ENCODE measurements around the gene CIB1.
"Not testable (repeated sequence)": the region's sequence is repeated elsewhere in the genome, so short reads cannot be mapped to it uniquely, and the experiment has no call there.

The CIB1 gene

GRCh38 chr15:90188914-90189748 lies 44.6 kb downstream of the CIB1 start:
- Histone ChIP-seq H3K36me3 (ENCODE audit: insufficient read depth, low read length) (peaks cover 7% of the 10 kb centered on the region), H3K4me1 (ENCODE audit: insufficient read depth, low read length) (peaks cover 60% of the 10 kb centered on the region), H3K9me3 (ENCODE audit: low read length) (no peaks in the 10 kb centered on the region), H3K27ac (ENCODE audit: low read depth, low read length) (peak overlapping the region; percentile 70), H3K27me3 (ENCODE audit: control insufficient read depth in 1 of 2, insufficient read depth in 2 of 2, low read length in 2 of 2) (no peaks in the 10 kb centered on the region), H3K4me3 (ENCODE audit: low read depth in 1 of 2, low read length in 2 of 2) (no peak overlapping the region), H3K9ac (ENCODE audit: low read length) (no peak overlapping the region)

GRCh38 chr15:90188065-90188464 lies 45.7 kb downstream of the CIB1 start:
- Histone ChIP-seq H3K27ac (ENCODE audit: low read depth, low read length) (peak overlapping the region; percentile 23), H3K4me1 (ENCODE audit: insufficient read depth, low read length) (peaks cover 57% of the 10 kb centered on the region)
- not testable (repeated sequence) for H3K27me3 ChIP-seq (ENCODE audit: control insufficient read depth in 1 of 2, insufficient read depth in 2 of 2, low read length in 2 of 2); H3K4me3 ChIP-seq (ENCODE audit: low read depth in 1 of 2, low read length in 2 of 2); H3K9ac ChIP-seq (ENCODE audit: low read length); H3K36me3 ChIP-seq (ENCODE audit: insufficient read depth, low read length); H3K9me3 ChIP-seq (ENCODE audit: low read length)

DNA sequence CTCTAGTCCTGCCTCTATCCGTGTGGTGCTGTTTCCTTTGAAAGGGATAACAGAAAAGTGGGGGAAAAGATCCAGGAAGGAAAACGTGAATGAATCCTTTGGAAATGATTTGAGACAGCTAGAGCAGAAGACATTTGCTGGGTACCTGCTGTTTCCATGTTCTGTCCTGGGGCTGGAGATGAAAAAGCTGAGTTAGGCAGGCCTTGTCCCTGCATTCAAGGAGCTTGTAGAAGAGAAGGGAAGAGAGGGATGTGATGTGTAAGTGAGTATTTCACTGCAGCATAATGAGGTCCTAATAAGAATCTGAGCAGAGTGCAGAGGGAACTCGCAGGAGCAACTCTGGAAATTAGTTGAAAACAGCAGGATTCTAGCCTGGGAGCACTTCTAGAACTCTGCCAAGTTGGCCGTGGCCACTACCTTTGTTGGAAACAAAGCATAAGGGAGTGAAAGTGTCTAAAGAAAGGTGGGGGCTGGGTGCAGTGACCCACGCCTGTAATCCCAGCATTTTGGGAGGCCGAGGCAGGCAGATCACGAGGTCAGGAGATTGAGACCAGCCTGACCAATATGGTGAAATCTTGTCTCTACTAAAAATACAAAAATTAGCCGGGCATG lies 46.4 kb downstream of the CIB1 start:
- Histone ChIP-seq H3K36me3 (ENCODE audit: insufficient read depth, low read length) (peaks cover 7% of the 10 kb centered on the region), H3K9ac (ENCODE audit: low read length) (no peak overlapping the region), H3K27ac (ENCODE audit: low read depth, low read length) (peak overlapping the region; percentile 80), H3K27me3 (ENCODE audit: control insufficient read depth in 1 of 2, insufficient read depth in 2 of 2, low read length in 2 of 2) (no peaks in the 10 kb centered on the region), H3K4me3 (ENCODE audit: low read depth in 1 of 2, low read length in 2 of 2) (no peak overlapping the region), H3K4me1 (ENCODE audit: insufficient read depth, low read length) (peaks cover 50% of the 10 kb centered on the region), H3K9me3 (ENCODE audit: low read length) (no peaks in the 10 kb centered on the region)

DNA sequence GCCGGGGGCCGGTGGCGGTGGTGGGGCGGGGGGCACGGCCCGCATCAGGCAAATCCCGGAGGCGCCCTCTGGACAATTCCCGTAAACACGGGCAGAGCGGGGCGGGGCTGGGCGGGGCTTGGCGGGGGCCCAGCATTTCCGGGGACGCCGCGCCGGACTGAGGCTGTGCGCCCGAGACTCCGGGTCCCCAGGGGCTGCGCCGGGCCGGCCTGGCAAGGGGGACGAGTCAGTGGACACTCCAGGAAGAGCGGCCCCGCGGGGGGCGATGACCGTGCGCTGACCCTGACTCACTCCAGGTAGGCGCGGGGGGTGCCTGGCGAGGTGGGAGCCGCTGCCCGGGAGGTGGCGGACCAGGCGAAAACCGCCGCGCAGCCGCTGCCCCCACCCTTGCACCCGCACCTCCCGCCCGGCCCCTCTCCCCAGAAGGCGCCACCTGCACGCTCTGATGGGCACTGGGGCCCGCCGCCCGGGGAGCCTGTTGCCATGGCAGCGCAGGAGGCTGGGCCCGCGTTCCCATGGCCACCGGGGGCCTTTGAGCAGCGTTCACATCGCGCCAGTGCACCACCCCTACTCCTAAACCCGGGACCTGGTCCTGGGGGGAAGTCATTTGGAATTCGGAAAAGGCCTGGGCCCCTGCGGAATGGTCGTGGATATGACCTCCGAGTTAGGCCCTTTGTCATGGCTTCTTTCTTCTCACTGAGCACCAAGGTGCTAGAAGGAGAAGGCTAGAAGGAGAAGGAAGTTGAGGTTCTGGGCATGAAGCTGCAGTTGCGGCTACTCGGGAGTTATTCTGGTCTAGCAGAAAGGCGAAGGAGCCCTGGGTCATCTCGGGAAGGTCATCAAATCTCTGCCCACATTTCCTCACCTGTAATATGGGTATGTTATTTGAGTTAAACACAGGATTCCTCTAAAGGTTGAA lies 48.7 kb downstream of the CIB1 start:
- Histone ChIP-seq H3K36me3 (ENCODE audit: insufficient read depth, low read length) (no peaks in the 10 kb centered on the region), H3K4me1 (ENCODE audit: insufficient read depth, low read length) (peaks cover 27% of the 10 kb centered on the region), H3K9ac (ENCODE audit: low read length) (peak overlapping the region; percentile 66), H3K27me3 (ENCODE audit: control insufficient read depth in 1 of 2, insufficient read depth in 2 of 2, low read length in 2 of 2) (no peaks in the 10 kb centered on the region), H3K9me3 (ENCODE audit: low read length) (no peaks in the 10 kb centered on the region), H3K27ac (ENCODE audit: low read depth, low read length) (peak overlapping the region; percentile 97), H3K4me3 (ENCODE audit: low read depth in 1 of 2, low read length in 2 of 2) (peak overlapping the region; percentile 75 to 84)

GRCh38 chr15:90184119-90184785 lies 49.5 kb downstream of the CIB1 start:
- Histone ChIP-seq H3K9me3 (ENCODE audit: low read length) (no peaks in the 10 kb centered on the region), H3K4me3 (ENCODE audit: low read depth in 1 of 2, low read length in 2 of 2) (peak overlapping the region; percentile 71 to 84), H3K36me3 (ENCODE audit: insufficient read depth, low read length) (no peaks in the 10 kb centered on the region), H3K27ac (ENCODE audit: low read depth, low read length) (peak overlapping the region; percentile 97), H3K4me1 (ENCODE audit: insufficient read depth, low read length) (peaks cover 22% of the 10 kb centered on the region), H3K27me3 (ENCODE audit: control insufficient read depth in 1 of 2, insufficient read depth in 2 of 2, low read length in 2 of 2) (no peaks in the 10 kb centered on the region), H3K9ac (ENCODE audit: low read length) (peak overlapping the region; percentile 27)

DNA sequence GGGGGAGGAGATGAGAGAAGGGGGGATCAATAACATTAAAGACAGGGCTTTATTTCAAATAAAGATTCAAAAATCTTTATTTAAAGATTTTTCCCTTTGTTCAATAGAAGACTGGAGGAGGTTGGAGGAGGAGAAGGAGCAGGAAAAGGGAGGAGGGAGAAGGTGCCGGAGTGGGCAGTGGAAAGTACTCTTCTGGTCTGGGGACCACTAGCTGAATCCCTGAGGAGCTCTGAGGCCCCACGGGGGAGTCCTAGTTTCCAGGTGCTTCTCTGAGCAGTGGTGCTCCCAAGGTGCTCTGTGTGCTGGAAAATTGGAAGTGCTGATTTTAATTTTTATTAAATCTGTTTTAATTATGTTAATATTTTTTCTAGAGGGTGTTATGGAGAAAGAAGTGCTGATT lies 52.0 kb downstream of the CIB1 start:
- Histone ChIP-seq H3K27me3 (ENCODE audit: control insufficient read depth in 1 of 2, insufficient read depth in 2 of 2, low read length in 2 of 2) (no peaks in the 10 kb centered on the region), H3K4me3 (ENCODE audit: low read depth in 1 of 2, low read length in 2 of 2) (no peak overlapping the region), H3K4me1 (ENCODE audit: insufficient read depth, low read length) (peaks cover 14% of the 10 kb centered on the region), H3K27ac (ENCODE audit: low read depth, low read length) (peak overlapping the region; percentile 41), H3K9me3 (ENCODE audit: low read length) (no peaks in the 10 kb centered on the region), H3K9ac (ENCODE audit: low read length) (no peak overlapping the region), H3K36me3 (ENCODE audit: insufficient read depth, low read length) (no peaks in the 10 kb centered on the region)

Data from muscle layer of colon (tissue), 2 donors.